ENCODE results near the gene RPL19.
A peak's percentile ranks its signal among the peaks of the same experiment; 100 is the strongest.

The RPL19 gene

DNA sequence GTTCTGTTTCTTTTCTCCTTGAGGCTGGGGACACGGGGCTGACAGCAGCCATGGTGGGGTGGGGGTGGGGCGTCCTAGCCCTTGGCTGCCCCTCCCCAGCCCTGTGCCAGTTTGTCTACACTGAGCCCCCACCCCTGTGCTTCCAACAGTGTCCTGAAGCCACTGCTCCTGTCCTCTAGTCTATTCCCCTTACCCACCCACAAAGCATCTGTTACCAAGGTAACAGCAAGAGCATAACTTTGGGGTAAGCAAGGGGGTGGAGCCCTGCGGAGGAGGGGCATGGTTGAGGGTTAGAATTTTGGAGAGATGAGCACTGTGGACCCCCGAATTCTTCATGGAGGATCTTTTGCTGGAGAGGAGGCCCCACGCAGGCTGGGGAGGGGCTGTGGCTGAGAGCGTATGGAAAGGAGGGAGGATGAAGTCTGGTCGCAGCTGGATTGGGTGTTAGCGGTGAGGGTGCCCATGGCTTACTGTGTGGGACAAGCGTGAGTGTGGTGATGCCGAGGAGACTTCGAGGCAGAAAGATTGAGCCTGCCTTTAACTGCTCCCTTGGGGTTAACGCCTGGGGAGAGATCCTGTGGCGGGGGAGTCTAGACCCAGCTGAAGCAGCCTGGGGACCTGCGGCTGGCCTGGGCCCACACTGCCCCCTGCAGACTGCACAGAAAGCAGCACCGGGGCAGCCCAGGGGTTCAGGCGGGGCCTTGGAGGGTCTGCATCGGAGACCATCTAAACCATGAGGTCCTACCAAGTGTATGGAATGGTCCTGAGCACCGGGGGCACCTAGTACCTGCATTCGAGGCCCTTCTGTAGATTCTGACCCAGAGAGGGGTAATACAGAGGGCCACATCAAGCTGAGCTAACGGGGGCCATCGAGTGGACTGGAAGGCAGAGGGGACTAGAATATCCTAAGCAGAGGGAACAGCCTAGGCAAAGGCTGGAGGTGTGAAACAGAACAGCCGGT lies 31.8 kb downstream of the RPL19 start:
- Histone ChIP-seq H3K4me1 (peaks cover 23% of the 10 kb centered on the region), H3K27me3 (no peaks in the 10 kb centered on the region), H3K9me3 (no peaks in the 10 kb centered on the region), H3K4me3 (ENCODE audit: low read depth, low read length) (peak overlapping the region; percentile 56), H3K36me3 (no peaks in the 10 kb centered on the region)
- DNase-seq, result peak; percentile 84
- TF ChIP-seq, protein P1, sequence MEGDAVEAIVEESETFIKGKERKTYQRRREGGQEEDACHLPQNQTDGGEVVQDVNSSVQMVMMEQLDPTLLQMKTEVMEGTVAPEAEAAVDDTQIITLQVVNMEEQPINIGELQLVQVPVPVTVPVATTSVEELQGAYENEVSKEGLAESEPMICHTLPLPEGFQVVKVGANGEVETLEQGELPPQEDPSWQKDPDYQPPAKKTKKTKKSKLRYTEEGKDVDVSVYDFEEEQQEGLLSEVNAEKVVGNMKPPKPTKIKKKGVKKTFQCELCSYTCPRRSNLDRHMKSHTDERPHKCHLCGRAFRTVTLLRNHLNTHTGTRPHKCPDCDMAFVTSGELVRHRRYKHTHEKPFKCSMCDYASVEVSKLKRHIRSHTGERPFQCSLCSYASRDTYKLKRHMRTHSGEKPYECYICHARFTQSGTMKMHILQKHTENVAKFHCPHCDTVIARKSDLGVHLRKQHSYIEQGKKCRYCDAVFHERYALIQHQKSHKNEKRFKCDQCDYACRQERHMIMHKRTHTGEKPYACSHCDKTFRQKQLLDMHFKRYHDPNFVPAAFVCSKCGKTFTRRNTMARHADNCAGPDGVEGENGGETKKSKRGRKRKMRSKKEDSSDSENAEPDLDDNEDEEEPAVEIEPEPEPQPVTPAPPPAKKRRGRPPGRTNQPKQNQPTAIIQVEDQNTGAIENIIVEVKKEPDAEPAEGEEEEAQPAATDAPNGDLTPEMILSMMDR (IDR thresholded peaks at IDR 0.05; ENCODE audit: low read depth, low read length), result peak; percentile 89

DNA sequence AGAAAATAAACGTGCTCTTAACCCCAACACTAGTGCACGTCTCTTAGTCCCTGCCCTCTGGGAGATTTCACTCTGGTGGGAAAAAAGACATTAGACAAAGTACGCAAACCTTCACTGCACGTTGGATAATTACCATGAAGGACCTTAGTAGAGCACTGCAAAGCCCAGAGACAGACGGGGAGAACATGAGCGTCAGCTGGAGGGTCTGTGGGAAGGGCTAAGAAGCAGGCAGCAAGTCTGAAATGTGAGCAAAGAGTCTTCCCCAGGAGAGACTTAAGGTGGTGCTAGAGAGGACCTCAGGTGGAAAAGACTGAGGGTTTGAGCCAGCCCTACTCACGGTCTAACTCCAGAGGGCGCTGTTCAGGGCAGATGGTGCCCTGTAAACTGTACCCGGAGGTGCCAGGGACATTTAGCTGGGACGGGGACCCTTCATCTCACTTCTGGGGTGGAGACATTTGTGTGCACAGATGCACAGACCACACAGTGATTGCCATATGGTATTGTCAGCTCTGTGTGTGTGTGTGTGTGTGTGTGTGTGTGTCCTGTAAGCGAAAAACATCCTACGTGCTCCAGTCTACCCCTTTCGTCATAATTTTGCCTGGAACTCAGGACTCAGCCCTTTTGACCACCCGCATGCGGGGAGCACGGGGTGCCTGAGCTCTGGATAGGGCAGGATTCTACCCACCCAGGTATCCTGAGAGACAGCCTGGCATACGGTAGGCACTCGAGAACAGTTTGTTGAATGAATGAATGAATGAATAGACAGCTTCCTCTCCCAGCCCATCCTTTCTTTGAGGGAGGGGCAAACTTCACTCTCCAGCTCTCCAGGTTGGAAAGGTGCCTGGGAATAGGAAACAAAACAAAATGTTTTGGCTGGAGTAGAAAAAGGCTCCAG lies 35.7 kb downstream of the RPL19 start:
- Histone ChIP-seq H3K4me3 (ENCODE audit: low read depth, low read length) (no peak overlapping the region), H3K4me1 (peaks cover 14% of the 10 kb centered on the region)
- DNase-seq, result peak; percentile 52

DNA sequence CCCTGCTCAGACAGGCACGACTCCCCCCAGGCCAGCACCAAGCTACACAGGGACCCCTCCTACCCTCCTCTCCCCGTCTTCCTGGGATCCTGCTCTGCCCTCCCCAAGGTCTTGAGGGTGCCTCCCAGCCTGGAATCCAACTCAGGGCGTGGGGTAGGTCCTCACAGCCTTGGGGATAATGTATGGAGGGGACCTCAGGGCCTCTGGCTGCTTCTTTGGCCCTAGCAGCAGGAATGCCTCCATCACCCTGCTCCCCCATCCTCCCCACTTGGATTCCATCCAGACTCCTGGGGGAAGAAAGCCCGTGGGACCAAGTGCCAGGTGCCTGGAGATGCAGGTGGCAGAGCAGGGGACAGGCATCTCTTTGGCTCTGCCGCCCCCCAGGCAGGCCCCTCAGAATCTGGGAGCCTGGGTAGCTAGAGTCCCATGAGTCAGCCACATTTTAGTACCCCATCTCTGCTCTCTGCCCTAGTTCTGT lies 36.4 kb downstream of the RPL19 start:
- TF ChIP-seq, protein P1 (IDR thresholded peaks at IDR 0.05; ENCODE audit: low read depth, low read length), result no peak
- H3K9me3 ChIP-seq, result no peaks in the 10 kb centered on the region
- no peak for DNase-seq
- no peaks in the 10 kb centered on the region for H3K36me3 ChIP-seq
- no peaks in the 10 kb centered on the region for H3K27me3 ChIP-seq
- peaks cover 7% of the 10 kb centered on the region for H3K4me1 ChIP-seq
- no peak overlapping the region for H3K4me3 ChIP-seq (ENCODE audit: low read depth, low read length)

More for the DNA sequence above, 35.7 kb downstream of the RPL19 start:
- H3K27me3 ChIP-seq, result no peaks in the 10 kb centered on the region
- no peaks in the 10 kb centered on the region for H3K9me3 ChIP-seq
- no peaks in the 10 kb centered on the region for H3K36me3 ChIP-seq
- TF ChIP-seq, protein P1 (IDR thresholded peaks at IDR 0.05; ENCODE audit: low read depth, low read length), result peak; percentile 87

DNA sequence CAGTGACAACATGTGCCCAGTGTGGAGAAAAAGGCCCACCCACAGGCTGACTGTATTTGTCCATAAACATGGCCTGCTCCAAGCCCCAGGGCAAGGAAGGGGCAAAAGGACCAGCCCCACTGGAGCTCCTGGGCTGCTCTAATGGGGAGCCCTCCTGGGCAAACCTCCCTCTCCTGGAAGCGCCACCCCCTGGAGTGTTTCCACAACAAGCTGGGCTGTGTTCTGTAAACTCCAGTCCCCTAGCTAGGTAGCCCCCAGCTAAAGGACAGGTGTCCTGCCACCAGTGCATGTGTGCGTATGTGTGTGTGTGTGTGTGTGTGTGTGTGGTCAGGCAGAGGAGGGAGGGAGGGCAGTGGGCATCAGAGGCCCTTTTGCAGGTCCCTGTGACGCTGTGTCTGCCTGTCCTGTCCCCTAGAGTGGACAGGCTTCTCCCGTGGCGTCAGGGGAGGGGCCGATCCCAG lies 36.9 kb downstream of the RPL19 start:
- no peaks in the 10 kb centered on the region for H3K27me3 ChIP-seq
- TF ChIP-seq, protein P1 (IDR thresholded peaks at IDR 0.05; ENCODE audit: low read depth, low read length), result no peak
- no peak for DNase-seq

DNA sequence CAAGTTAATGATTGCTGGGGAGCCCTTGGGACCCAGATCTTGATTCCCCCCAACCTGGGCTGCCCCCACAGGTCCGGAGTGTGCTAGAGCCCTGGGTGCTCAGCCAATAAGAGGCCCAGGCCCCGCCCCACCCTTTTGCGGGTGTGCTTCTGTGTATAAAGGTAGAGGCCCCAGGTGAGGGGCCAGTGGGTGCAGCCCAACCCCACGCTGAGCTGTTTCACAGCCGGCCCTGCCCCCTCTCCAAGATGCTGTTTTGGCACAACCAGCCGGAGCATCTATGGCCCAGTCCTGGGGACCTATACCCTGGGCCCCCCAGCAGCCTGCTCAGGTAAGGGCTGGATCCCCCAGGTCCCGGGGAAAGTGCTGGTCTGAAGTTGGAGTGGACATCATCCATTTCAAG lies 37.5 kb downstream of the RPL19 start:
- Histone ChIP-seq H3K4me1 (no peaks in the 10 kb centered on the region), H3K27me3 (no peaks in the 10 kb centered on the region), H3K9me3 (no peaks in the 10 kb centered on the region), H3K4me3 (ENCODE audit: low read depth, low read length) (no peak overlapping the region), H3K36me3 (no peaks in the 10 kb centered on the region)
- TF ChIP-seq, protein P1 (IDR thresholded peaks at IDR 0.05; ENCODE audit: low read depth, low read length), result no peak
- no peak for DNase-seq

More for the DNA sequence above, 36.9 kb downstream of the RPL19 start:
- Histone ChIP-seq H3K4me1 (peaks cover 3% of the 10 kb centered on the region; the same call in 1 of the 2 replicates), H3K4me3 (ENCODE audit: low read depth, low read length) (no peak overlapping the region), H3K36me3 (no peaks in the 10 kb centered on the region), H3K9me3 (no peaks in the 10 kb centered on the region)

Data from BE2C (cell line).